GM18519 (cell line): Measurements from ENCODE around the gene RGS7.
"Not testable (repeated sequence)": the region's sequence is repeated elsewhere in the genome, so short reads cannot be mapped to it uniquely, and the experiment has no call there.

Experiments
- ATAC-seq: cut with Tn5 transposase; IDR thresholded peaks from one replicate; pipeline ENCODE4 v1.9.1; 2021; ENCODE audit warnings: mild to moderate bottlenecking, moderate library complexity; ENCODE audit not compliant: unreplicated experiment, low FRiP score

Gene RGS7

GRCh38 chr1:240942901-240943300 is 414.1 kb downstream of the RGS7 start:
- no peak for ATAC-seq

- ATAC-seq: no peak
These were observed 415.2 kb downstream of the RGS7 start for GRCh38 chr1:240941701-240942370.

- ATAC-seq: no peak
These were observed 419.9 kb downstream of the RGS7 start for GRCh38 chr1:240936911-240937668.

- ATAC-seq: no peak
These were observed 421.1 kb downstream of the RGS7 start for GRCh38 chr1:240935920-240936319.

GRCh38 chr1:240931031-240931430 is 426.0 kb downstream of the RGS7 start:
- no peak for ATAC-seq

- no peak for ATAC-seq
These were observed 428.7 kb downstream of the RGS7 start for GRCh38 chr1:240928265-240928664.

- no peak for ATAC-seq
These were observed 429.2 kb downstream of the RGS7 start for GRCh38 chr1:240927821-240928220.

GRCh38 chr1:240925273-240925672 is 431.7 kb downstream of the RGS7 start:
- ATAC-seq: no peak

GRCh38 chr1:240917976-240918375 is 439.0 kb downstream of the RGS7 start:
- no peak for ATAC-seq

GRCh38 chr1:240914506-240914905 is 442.5 kb downstream of the RGS7 start:
- ATAC-seq: no peak

- ATAC-seq: no peak
These were observed 444.2 kb downstream of the RGS7 start for GRCh38 chr1:240912821-240913220.

- peak; percentile 97 for ATAC-seq
These were observed 447.1 kb downstream of the RGS7 start for GRCh38 chr1:240909701-240910457.

- ATAC-seq: no peak
These were observed 450.5 kb downstream of the RGS7 start for GRCh38 chr1:240906477-240906876.

GRCh38 chr1:240905225-240905765 is 451.7 kb downstream of the RGS7 start:
- no peak for ATAC-seq

GRCh38 chr1:240895424-240895823 is 461.6 kb downstream of the RGS7 start:
- not testable (repeated sequence) for ATAC-seq

GRCh38 chr1:240888787-240889048 is 468.3 kb downstream of the RGS7 start:
- no peak for ATAC-seq

GRCh38 chr1:240888039-240888786 is 468.8 kb downstream of the RGS7 start:
- ATAC-seq: peak; percentile 83

GRCh38 chr1:240883490-240883889 is 473.5 kb downstream of the RGS7 start:
- ATAC-seq: no peak

- not testable (repeated sequence) for ATAC-seq
These were observed 474.2 kb downstream of the RGS7 start for GRCh38 chr1:240882656-240883308.

- no peak for ATAC-seq
These were observed 478.4 kb downstream of the RGS7 start for GRCh38 chr1:240878631-240879030.
